Cortex of kidney (tissue), 1 donor: ENCODE measurements around the gene ELK3.

Experiments used
- DNase-seq: peaks from one replicate; lab custom pipeline; 2025; lab: John Stamatoyannopoulos, UW

The ELK3 gene

DNA sequence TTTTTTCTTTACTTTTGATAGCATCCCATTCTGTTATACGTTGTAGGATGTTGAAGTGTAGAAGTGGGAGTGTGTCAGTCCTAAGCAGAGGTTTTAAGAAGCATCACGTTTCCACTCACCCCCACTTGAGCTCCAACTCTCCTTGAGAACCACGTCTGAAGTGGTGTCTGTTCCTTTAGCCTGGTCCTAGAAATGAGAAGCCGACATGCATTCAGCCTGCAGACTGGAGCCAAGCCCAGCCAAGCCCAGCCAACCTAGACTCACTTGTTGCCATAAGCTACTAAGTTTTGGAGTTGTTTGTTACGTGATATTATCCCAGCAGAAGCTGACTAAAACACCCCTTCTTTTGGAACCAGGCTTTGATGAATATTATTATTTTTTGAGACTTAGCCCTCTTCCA, 4.4 kb upstream of the ELK3 start:
- no peak for DNase-seq

DNA sequence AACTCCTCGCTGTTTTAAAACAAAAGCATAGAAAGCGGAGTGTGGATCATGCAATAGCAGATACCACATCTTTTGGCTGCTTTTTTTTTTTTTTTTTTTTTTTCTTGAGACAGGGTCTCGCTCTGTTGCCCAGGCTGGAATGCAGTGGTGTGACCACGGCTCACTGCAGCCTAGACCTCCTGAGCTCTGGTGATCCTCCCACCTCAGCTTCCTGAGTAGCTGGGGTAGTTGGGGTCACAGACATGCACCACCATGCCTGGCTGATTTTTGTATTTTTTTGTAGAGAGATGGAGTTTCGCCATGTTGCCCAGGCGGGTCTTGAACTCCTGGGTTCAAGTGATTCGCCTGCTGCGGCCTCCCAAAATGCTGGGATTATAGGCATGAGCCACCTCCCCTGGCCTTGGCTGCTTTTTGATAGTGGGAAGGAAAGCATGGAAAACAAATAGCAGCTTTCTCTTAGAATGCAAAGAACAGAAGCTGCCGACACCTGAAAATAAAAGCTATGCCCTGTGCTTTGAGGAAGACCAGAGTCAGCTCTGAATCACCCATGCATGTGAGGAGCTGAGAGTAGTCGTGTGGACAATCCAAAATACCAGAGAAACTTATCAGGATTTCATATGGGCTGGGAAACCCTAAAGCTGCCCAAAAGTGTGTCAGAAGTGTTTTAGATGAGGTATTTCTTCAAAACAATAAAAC, 3.6 kb upstream of the ELK3 start:
- no peak for DNase-seq

DNA sequence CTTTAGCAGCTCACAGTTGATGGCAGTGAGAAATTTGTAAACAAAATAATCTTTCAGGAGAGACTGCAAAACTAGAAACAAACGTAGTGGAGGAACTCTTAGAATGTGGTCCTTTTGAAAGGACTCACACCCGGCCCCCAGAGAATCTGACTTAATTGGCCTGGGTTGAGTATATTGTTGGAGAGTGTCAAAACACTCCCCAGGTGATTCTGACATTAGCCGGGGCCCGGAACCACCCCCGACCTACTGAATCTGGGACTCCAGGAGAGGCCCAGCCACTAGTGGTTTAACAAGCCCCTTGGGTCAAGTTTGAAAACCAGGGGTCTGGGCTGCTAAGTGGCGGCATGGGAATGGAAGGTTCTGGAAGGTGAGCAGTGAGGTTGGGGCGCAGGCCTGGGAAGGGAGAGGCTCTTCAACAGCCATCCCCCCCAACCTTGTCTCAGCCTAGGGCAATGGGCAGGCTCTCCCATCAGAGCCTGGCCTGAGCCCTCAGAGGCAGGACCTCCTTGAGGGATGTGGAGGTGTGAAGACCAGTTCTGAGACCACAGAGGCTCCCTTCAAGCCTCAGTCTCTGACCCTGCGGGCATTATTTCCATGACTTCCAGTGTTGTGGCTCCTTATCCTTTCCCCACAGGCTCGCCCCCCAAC, 1.1 kb upstream of the ELK3 start:
- no peak for DNase-seq

DNA sequence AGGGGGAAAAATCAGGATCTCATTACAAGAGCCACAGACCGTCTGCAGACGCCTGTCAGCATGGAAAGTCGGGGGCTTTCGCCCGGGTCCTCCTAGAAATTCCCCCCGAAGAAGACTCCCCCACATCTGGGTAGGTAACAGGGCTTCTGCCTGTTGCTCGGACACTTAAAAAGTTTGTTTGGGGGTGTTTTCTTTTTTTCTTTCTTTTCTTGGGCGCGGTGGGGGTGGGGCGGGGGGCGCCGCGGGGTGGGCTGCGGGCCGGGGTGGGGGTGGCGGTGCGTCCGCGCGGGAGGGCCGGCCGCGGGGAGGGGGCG, 358 bp downstream of the ELK3 start:
- no peak for DNase-seq

DNA sequence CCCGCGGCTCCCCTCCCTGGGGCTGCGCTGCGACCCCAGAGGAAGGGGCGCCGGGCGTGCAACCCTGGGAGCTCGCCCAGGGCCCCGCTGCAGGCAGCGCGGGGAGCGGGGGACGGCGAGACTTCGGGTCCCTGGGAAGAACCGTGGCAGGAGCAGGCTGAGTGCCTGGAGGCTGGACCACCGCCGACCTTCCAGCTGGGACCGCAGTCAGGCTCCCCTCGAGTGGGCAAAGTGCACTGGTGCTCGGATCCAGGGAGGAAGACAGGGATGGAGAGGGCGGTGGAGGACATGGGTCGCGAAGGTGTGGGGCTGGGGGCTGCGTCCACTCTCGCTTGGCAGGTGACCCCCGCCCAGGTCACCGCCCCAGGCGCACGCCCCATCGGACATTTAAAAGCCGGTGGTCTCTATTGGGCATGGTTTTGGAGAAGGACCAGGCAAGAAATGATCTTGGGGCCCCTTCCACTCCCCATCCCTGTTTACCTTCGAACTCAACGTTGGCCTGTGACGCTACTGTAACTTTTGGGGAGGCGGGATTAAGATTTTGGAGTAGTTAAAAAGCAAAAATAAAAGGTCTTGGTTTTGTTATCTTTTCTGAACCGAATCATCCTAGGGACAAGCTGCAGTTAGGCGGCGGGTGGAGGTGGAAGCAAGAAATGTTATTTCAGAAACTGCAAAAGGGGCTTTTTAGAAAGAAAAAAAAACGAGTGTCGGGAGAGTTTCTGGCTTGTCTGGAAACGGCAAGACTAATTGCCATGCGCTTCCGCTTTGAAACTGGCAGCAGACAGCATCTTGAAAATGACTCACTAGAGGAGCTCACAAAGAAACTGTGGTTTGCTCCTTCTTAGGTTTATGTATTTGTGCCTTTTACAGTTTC, 1.0 kb downstream of the ELK3 start:
- no peak for DNase-seq

DNA sequence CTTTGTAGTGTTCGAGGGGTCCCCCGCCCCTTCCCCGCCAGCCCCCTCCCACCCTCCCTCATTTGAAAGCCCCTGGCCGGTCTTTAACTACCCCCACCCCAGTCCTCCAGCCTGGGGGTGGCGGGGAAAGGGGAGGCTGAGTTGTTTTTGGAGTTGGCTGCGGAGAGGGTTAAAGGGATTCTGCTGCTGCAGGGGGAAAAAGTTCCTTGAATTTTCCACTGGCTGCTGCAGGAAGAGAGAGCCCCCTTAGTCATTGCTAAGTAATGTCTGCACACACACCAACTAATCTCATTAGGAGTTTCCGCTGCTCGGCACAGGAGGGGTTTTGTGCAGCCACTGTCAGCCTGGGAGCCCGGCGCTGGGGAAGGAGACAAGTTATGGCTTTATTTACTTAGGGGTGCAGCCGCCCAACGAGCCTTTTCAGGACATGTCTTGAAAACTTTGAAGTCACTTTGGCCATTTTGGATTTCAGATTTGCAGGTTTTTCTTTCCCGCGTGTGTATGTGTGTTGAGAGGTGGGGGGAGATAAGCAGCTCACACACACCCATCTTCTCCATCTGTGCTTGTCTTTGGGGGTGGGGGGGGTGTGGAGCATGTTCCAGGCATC, 1.8 kb downstream of the ELK3 start:
- DNase-seq, result no peak

DNA sequence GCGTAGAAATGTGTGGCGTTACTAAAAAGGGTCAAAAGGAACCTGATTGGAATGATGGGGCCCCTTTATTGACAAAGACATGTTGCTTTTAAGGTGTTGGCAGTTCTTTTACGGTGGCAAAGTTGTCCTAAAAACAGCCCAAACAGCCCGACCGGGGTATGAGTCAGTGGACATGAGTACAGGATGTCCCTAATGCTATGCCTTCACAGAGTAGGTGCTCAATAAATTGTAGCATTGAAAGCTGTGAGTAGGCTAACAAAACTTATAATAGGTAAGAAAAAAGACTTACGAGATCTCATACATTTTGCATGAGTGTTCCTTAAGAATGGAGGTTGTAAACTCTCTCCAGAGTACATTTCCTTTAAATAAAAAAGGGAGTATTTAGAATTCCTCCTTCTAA, 2.6 kb downstream of the ELK3 start:
- DNase-seq, result no peak

DNA sequence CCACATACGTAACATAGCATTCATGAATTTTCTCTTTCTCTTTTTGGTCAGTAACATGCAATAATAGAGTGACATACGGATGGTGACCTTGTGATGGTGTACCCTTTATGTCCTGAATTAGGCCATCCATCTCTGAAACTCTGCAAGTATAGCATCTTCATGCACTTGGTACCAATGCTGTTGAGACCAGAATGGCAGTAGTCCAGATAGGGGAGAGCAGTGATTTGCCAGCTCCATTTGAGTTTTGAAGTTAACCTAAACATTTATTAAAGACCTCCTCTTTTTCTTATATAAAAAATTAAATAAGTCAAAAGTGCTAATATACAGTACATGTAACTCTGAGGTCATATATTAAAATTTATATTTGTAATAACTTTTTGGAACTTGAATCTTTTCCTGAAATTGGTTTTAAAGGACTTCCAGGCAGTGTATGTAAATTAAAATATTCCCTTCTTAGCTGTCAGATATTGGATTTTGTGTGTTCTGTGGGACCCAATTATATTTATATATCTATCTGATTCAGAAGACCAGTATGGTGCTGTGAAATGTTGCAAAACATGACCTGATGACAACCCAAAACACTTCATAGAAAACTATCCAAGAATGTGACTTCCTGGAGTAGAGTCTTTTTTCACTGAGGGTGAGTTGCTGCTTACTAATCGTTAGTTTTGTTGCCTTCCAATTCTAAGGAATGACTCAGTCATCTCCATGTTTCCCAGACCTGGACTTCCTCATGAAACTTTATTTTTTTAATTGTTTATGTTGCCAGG, 3.5 kb downstream of the ELK3 start:
- no peak for DNase-seq

DNA sequence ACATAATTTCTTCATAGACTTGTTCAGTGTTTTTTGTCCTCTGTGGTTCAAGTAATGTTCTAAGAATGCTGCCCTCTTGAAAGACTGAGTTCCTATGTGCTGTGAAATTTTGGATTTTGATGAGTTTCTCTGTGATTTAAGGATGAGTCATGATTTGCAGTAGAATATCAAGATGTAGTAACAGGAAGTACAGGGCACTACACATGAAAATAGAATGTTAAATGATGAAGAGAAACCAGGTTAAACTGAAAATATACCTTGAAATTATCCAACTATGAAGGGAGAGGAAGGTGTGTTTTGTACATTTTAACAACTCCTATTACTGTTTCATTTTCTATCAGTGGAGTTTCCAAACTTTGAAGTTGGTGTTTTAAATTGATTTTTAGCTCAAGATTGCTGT, 4.8 kb downstream of the ELK3 start:
- DNase-seq, result no peak

DNA sequence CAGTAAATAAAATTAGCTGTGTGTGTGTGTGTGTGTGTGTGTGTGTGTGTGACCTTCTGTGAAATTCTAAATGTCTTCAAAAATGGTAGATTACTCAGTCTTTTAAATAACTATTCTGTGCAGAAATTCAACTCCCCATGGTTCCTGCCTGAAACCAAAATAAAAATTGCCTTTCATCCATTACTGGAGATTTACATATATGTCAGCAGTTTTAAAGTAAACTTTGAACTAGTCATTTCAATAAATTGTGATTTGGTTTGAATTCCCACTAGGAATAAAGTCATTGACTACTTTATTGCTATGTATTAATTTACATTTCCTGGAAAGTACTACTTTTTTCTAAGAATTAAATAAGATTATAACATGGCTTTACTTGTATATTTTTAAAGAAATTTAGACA, 5.3 kb downstream of the ELK3 start:
- DNase-seq, result no peak

DNA sequence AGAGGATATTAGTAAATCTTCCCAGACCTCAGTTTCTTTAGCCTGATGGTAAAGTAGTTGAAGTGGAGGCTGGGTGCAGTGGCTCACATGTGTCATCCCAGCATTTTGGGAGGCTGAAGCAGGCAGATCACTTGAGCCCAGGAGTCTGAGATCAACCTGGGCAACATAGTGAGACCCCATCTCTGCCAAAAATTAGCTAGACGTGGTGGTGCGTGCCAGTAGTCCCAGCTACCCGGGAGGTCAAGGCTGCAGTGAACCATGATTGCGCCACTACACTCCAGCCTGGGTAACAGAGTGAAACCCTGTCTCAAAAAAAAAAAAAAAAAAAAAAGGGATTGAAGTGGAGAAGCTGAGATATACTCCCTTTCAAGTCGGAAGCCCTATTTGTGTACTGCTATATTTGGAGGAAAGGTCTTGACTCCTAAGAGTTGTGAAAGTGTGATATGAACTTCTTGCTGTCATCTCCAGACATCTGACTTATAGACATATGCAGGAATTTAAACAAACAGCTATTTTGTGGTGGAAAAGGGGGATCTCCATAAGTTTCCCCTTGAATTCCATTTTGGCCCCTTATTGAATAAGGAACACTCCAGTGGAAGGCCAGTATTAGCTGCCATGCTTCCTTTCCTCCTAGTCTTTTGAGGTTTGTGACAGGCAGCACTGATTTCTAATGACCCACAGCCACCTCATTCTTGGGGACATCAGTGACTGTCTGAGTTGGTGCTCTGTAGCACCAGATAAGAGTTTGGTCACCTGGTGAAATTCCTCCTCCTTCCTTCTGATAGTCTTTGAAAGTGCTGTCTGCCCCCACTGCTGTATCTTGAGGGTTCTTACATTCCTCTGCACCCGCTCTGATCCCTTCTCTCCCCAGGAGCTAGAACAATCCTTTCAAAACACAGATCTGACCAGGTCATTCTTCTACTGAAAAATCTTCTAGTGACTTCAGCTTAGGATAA, 7.4 kb downstream of the ELK3 start:
- no peak for DNase-seq

DNA sequence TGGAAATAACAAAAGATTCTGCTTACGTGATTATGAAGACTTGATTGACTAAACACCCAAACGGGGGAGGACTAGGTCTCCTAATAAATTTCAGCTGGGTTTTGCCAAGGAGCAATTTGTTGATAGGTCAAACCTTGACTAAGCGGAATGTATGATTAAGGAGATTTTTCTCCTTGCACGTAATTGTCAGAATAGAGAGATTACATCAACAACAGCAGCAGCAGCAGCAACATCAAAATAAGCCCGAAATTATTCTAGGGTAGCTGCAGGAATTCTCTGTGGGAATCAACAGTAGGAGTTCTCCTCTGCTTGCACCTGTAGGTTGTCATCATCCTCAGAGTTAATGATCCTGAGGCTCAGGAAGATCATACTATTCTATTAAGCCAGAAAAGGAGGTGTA, 10.2 kb downstream of the ELK3 start:
- no peak for DNase-seq

DNA sequence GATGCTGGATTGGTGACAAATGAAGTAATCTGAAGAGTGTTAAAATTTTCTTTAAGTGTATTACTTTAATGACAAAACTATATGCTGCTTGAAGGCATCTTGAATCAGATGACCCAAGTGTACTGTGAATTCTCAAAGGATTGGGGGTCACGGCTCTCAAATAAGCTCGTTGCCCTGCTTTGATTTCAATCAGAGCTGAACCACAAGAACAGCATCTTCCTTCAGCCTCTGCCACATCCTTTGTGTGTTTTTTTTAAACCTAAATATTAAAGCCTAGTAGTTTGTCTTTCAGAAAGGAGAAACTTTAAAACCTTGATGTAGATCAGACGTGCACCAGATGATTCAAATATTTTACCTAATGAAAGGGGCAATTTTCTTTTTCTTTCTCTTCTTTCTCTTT, 11.7 kb downstream of the ELK3 start:
- DNase-seq, result no peak

DNA sequence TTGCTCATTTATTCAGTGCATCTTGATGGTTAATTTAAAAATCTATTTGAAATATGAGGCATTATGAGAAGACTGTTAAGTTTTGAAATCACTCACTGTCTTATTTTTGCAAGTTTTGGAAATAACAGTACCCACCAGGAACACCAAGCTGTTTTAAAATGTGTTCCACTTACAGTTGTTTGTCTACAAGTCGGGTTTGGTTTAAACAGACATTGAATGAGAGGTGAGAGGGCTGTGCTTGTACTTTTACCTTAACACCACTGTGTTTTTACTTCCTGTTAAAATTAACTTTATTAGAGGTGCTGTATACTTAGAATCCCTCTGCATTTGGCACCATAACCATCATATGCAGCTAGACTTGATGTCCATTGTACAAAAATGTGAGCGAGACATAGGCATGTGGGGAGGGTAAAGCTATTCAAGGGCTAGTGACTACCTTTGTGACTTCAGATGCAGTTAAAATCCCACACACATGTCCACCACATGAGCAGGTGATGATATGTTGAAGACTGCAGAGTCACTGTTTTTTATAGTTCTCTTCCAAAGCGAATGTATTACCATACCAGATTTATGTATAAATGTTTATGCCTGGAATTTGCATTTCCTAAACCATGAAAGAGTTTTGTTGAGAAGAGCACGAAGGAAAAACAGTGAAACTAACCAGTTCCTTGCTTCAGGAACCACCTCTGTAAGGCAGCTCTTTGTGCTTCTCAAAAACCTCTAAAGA, 12.9 kb downstream of the ELK3 start:
- DNase-seq, result no peak

DNA sequence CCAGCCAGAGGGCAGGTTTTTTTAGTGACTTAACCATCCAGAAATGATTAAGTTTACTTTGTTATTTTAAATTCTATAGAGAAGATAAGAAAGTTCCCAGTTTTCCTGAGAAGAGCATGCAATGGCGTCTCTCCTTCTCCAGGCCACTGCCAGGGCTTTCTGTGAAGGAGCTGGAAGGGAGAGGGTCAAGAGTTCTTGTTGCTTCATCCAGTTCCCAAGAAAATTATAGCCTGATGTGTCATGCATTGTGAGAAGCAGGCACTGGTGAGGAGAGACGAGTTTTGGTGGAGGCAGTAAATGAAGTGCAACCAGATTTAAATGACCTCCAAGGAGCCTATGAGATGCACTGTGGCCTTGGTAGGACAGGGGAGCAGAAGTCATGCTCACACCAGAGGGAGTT, 14.2 kb downstream of the ELK3 start:
- DNase-seq, result no peak

DNA sequence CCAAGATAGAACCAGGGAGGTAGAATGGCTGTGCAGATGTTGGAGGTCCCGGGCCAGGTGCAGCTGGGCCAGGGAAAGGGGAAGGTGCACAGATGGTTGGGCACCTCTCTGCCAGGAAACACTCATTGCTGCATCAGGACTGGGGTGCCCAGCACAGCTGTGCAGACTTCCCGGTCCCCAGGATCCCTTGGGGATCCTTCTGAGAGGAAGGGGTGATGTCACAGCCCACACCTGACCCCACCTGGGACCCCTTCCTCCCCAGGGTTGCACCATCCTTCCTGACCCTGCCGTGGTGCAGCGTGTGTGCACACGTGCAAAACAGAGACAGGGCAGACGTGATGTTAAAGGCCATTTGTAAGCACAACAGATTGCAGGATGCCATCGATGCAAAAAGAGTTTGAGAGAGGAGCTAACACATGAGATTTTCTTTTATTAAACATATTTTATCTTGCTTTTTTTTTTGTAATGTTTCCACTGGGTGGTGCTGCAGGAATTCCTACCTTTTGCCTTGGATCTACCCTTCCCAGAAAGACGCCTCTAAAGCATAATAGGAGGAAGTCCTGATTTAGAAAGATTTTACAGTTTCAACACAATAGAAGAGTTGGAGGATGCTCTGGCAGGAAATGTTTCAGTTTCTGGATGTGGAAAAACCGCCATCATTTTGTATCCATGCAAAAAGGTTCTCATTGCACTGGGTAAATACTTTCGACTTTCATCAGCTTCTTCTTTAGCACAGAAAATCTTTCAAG, 14.8 kb downstream of the ELK3 start:
- DNase-seq, result no peak

DNA sequence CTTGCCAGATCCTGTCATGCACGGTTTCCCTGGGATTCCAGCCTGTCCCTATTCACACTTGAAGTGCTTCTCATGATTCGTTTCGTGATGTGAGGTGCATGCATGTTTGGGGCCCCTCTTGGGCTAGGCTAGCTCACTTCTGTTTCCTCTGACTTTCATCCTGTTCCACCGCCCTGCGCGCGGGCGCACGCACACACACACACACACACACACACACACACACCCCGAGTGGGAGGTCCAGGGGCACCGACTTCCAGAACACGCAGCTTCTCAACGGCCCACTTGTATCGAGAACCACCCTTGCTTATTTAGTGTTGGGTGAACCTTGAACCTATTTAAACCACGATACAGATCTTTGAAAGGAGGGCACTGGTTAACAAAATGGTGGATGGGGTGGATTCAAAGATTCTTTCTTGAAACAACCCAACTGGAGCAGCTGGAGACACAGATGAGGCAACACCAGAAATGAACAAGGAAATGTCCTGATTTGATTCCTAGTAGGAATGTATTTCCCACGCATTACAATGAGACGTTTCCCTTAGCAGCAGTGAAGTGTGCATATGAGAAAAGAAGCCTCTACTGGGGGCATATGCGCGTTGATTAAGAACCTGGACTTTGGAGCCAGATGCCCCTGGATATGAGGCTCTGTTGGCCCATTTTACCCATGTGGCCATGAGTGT, 16.3 kb downstream of the ELK3 start:
- no peak for DNase-seq

DNA sequence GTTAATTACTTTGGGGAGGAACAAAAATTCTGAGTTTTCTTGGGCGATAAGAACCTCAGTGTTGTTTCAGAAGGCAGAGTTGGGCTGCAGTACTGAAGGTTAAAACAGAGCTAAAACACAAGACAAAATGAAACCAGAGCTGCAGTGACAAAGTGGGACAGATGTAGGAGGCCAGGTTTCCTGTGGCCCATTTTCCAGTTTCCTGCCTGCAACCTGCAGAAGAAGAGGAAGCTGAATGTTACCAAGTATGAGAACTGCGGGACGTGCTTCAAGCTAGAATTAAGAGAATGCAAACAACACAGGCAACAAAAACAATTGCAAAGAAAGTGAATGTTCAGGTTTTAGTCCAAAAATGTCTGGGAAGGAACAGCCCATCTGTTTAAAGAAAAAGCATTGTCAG, 17.8 kb downstream of the ELK3 start:
- DNase-seq, result no peak
